Kidney (tissue), 14 donors: ENCODE data around the gene MYL5. TPM values are rescaled to one million over a fixed set of nuclear protein-coding genes. Genes with fewer than 3 reads are reported as not detected.

ENCODE experiments used
- DNase-seq, 5 donors: peaks; one replicate each; pipeline ENCODE4 v3.0.0-alpha.2; 2013 to 2020
- FAIRE-seq: peaks from 2 replicates; lab custom pipeline; 2012; peaks lifted over from hg19 to GRCh38; lab: Jason Lieb, UNC
- H3K27ac ChIP-seq, 2 donors: one replicate each; pipeline ENCODE4 v1.7.0; 2013; ENCODE audit warnings: low read depth in 2 of 2, low read length in 2 of 2, inconsistent platforms in 1 of 2
- H3K27me3 ChIP-seq: one replicate; pipeline ENCODE4 v1.7.1; 2013; ENCODE audit warnings: low read length, inconsistent platforms; ENCODE audit not compliant: control insufficient read depth, insufficient read depth
- H3K36me3 ChIP-seq, 3 donors: one replicate each; pipeline versions ENCODE4 v1.7.0 to v1.7.1; 2013; ENCODE audit warnings: low read length in 3 of 3, control low read depth in 1 of 3, inconsistent platforms in 1 of 3; ENCODE audit not compliant: insufficient read depth in 3 of 3, control insufficient read depth in 2 of 3
- H3K4me1 ChIP-seq, 3 donors: one replicate each; pipeline versions ENCODE4 v1.7.0 to v1.7.1; 2013; ENCODE audit warnings: low read length in 3 of 3, inconsistent platforms in 1 of 3, low read depth in 1 of 3; ENCODE audit not compliant: control insufficient read depth in 2 of 3, insufficient read depth in 2 of 3
- H3K4me3 ChIP-seq, 3 donors: one replicate each; pipeline versions ENCODE4 v1.7.0 to v1.8.1; 2013; ENCODE audit warnings: low read length in 3 of 3, control low read depth in 1 of 3, inconsistent platforms in 1 of 3
- H3K9ac ChIP-seq, 3 donors: one replicate each; pipeline versions ENCODE4 v1.7.0 to v1.7.1; 2013; ENCODE audit warnings: low read length in 3 of 3, control low read depth in 1 of 3, inconsistent platforms in 1 of 3
- H3K9me3 ChIP-seq, 3 donors: one replicate each; pipeline versions ENCODE4 v1.7.0 to v1.7.1; 2013; ENCODE audit warnings: low read length in 3 of 3, control low read depth in 1 of 3, inconsistent platforms in 1 of 3; ENCODE audit not compliant: control insufficient read depth in 2 of 3, insufficient read depth in 1 of 3
- intact Hi-C: fragments of 100-400 bp; cut with DNase I; formaldehyde crosslinking; loops from one replicate; pipeline ENCODE4 v1.11.1; 2022
- polyA plus RNA-seq: library from polyadenylated mRNA; stranded (reverse); fragments of 350-450 nt; fragmentation: Illumina TruSeq; extraction: RNeasy Lipid Tissue Mini Kit (QIAGEN cat#74804); gene quantifications from one replicate; pipeline ENCODE4 v1.2.3, GENCODE V29; 2014; ENCODE audit warnings: low read depth, low replicate concordance; ENCODE audit not compliant: insufficient read depth
- total RNA-seq: library from RNA; stranded (reverse); fragmentation: NEBNext Ultra II Directional; extraction: Animal tissue kit (Norgen Biotek cat#: 25700); gene quantifications from one replicate; pipeline ENCODE4 v1.2.1, GENCODE V29; 2021
- TF ChIP-seq, protein P1 (sequence below): IDR thresholded peaks from 3 replicates; pipeline ENCODE4 v1.5.1; 2012; ENCODE audit warnings: mild to moderate bottlenecking, moderate library complexity, borderline replicate concordance; ENCODE audit not compliant: insufficient read depth; ENCODE audit errors: extremely low read depth
- donor health status: control.
- donor health status: control.
- donor health status: control.
- donor health status: control.
- donor health status: control.
- donor health status: DM: yes; HTN: yes; CAD: no.
- donor health status: Normal renal cell carcinoma (clear cell type).

The MYL5 gene
- total and polyA plus RNA-seq, 2 donors from 2014 or later: 17.9 to 29.6 TPM

DNA sequence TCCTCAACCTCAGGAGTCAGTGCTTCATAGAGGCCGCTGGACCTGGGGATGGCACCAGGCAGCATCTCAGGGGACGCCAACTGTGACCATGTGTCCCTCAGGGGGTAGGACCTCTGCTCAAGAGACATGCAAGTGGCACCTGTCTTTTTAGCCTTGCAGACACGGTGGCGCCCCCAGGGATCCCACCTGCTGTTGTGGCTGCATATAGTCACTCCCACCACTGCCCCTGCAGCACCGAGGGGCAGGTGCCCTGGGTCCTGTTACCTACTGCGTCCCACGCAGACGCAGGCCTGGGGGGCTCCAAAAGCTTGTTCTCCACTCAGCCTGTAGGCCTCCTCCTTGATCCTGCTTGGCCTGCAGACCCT lies 2.5 kb downstream of the MYL5 start:
- intact Hi-C loops: no loop called here

DNA sequence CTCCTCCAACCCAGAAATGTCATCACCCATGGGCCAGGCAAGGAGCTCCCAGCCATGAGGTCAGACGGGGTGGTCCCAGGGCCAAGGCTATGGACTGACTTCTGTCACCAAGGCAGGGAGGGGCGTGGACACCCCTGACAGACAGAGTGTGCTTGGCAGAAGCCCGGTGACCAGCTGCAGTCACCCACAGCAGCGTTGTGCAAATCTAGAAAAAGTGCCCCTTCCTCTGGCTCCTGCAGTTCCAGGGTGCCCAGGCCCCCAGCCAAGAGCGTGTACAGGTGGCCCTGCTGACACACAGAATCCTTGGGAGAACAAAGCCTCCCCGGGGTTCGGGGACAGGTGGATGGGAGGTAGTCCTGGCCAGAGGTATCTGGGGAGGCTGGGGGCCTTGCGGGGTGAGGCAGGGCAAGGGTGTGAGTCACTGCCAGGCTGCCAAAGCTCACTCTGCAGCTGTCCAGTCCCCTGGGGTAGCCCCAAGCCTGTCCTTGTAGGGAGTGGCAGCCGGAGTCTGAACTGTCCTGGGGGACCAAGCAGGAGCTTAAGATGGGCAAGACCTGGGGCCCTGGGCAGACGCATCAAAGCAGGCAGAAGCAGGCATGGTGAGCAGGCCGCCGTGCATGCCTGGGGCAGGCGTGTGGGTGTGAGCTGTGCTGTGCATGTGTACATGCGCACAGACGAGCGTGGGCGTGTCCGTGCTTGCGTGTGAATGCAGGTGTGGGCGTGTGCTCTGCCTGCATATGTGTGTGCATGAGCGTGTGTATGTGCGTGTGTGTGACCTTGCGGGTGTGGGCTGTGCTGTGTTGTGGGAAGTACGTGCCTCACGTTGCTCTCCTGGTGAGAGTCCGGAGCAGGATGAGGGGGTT lies 3.3 kb downstream of the MYL5 start:
- FAIRE-seq: no peak
- DNase-seq: peak in 1 of 5 donors; percentile 73
- H3K27ac ChIP-seq: no peak overlapping the region
- H3K36me3 ChIP-seq: no peaks in the 10 kb centered on the region
- H3K27me3 ChIP-seq: no peaks in the 10 kb centered on the region
- intact Hi-C loops: no loop called here
- H3K9me3 ChIP-seq: no peaks in the 10 kb centered on the region
- H3K9ac ChIP-seq: no peak overlapping the region
- H3K4me3 ChIP-seq: no peak overlapping the region
- TF ChIP-seq, protein P1, sequence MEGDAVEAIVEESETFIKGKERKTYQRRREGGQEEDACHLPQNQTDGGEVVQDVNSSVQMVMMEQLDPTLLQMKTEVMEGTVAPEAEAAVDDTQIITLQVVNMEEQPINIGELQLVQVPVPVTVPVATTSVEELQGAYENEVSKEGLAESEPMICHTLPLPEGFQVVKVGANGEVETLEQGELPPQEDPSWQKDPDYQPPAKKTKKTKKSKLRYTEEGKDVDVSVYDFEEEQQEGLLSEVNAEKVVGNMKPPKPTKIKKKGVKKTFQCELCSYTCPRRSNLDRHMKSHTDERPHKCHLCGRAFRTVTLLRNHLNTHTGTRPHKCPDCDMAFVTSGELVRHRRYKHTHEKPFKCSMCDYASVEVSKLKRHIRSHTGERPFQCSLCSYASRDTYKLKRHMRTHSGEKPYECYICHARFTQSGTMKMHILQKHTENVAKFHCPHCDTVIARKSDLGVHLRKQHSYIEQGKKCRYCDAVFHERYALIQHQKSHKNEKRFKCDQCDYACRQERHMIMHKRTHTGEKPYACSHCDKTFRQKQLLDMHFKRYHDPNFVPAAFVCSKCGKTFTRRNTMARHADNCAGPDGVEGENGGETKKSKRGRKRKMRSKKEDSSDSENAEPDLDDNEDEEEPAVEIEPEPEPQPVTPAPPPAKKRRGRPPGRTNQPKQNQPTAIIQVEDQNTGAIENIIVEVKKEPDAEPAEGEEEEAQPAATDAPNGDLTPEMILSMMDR: no peak
- peaks cover 0 to 21% (median 0%) of the 10 kb centered on the region in 3 donors for H3K4me1 ChIP-seq

More for the DNA sequence above, 2.5 kb downstream of the MYL5 start:
- TF ChIP-seq, protein P1: no peak
- no peak overlapping the region for H3K4me3 ChIP-seq
- FAIRE-seq: no peak
- H3K27me3 ChIP-seq: no peaks in the 10 kb centered on the region
- no peak overlapping the region for H3K9ac ChIP-seq
- no peak overlapping the region for H3K27ac ChIP-seq
- H3K4me1 ChIP-seq: peaks cover 0 to 21% (median 0%) of the 10 kb centered on the region in 3 donors
- DNase-seq: peak in 1 of 5 donors; percentile 79
- peaks cover 0 to 4% (median 4%) of the 10 kb centered on the region in 3 donors for H3K36me3 ChIP-seq
- H3K9me3 ChIP-seq: no peaks in the 10 kb centered on the region

DNA sequence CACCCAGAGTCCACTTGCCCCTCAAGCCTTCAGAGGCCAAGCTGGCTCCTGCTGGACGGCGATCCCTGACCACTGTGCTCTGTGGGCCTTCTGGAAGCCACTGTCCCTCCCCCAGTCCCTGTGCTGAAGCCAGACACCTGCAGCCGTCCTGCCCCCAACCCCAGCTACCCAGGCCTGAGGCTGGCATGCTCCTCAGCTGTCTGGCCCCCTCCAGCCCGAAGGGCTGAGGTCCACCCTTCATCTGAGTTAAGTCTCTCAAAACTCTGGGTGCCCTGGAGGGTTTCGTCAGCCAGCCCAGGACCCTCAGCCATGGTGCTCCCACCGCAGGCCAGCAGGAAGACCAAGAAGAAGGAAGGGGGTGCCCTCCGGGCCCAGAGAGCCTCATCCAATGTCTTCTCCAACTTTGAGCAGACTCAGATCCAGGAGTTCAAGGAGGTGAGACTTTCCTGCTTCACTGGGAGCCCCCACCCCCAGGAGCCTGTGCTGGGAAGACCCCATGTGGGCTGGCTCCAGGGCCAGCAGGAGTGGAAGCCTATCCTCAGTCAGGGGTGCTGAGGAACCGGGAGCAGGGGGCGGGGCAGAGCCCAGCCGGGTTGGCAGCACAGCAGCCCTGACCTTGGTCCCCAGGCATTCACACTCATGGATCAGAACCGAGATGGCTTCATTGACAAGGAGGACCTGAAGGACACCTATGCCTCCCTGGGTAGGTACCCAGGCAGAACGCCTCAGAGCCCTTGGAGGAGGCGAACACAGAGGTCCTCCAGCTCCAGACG lies 4.2 kb downstream of the MYL5 start:
- H3K4me3 ChIP-seq: no peak overlapping the region
- TF ChIP-seq, protein P1: no peak
- FAIRE-seq (no peak), DNase-seq (peak in 1 of 5 donors; percentile 75)
- no peaks in the 10 kb centered on the region for H3K36me3 ChIP-seq
- intact Hi-C loops: no loop called here
- no peaks in the 10 kb centered on the region for H3K9me3 ChIP-seq
- H3K27me3 ChIP-seq: no peaks in the 10 kb centered on the region
- no peak overlapping the region for H3K9ac ChIP-seq
- H3K4me1 ChIP-seq: peaks cover 0 to 14% (median 0%) of the 10 kb centered on the region in 3 donors
- no peak overlapping the region for H3K27ac ChIP-seq
